Neural cell (in vitro differentiated cells): ENCODE data around the gene F11R.

Source experiments
- POLR2AphosphoS5 ChIP-seq: IDR thresholded peaks from 2 replicates; pipeline ENCODE4 v1.6.1; 2012
- TAF1 ChIP-seq: IDR thresholded peaks from 2 replicates; pipeline ENCODE4 v1.6.1; 2012; ENCODE audit warnings: low read depth
- TF ChIP-seq, protein P1 (sequence below): fragments of 450-650 bp; IDR thresholded peaks from 2 replicates; pipeline ENCODE4 v1.5.1; 2014; ENCODE audit warnings: antibody characterized with exemption, mild to moderate bottlenecking, moderate library complexity; ENCODE audit not compliant: poor library complexity, severe bottlenecking
- TF ChIP-seq, protein P2 (sequence below): IDR thresholded peaks from 2 replicates; pipeline ENCODE4 v1.6.1; 2012; ENCODE audit warnings: borderline replicate concordance

DNA sequence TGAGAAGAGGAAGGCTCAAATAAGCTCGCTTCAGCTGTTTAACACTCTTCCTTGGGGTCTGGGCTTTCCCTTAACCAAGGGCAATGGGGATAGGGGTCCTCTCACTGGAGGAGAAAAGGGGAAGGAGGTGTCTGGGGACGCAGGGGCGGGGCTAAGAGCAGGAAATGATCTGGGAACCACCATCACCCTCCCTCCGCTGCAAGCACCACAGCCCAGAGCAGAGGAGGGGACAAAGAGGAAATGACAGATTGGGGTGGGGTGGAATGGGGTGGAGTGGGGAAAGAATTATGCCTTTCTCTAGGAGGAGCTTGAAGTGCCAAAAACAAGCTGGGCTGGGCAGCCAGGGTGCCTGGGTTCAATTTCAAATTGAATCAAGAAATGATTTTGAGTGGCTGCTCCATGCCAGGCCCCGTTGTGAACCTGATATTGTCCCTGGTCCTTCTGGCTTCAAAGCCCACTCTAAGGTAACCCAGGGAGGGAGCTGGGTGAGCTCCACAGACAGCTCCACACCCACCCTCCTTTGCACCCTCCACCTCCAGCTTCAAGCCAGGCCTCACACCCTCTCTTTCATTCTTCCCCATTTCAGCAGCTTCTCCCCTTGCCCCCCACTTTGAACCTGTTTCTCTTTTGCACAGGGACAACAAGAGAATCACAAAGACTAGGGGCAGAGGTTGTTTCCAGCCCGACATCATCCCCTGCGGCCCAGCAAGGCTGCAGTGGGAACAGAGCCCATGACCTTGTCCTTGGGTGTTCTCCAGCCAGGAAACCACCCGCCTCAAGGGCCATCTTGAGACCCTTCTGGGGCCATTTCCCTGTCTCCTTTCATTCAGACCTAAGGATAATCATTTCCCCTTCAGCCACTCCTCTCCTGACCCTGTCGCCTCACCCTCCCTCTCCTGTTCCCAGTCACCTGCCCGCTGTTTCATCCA is 47.6 kb upstream of the F11R start:
- TF ChIP-seq, protein P1, sequence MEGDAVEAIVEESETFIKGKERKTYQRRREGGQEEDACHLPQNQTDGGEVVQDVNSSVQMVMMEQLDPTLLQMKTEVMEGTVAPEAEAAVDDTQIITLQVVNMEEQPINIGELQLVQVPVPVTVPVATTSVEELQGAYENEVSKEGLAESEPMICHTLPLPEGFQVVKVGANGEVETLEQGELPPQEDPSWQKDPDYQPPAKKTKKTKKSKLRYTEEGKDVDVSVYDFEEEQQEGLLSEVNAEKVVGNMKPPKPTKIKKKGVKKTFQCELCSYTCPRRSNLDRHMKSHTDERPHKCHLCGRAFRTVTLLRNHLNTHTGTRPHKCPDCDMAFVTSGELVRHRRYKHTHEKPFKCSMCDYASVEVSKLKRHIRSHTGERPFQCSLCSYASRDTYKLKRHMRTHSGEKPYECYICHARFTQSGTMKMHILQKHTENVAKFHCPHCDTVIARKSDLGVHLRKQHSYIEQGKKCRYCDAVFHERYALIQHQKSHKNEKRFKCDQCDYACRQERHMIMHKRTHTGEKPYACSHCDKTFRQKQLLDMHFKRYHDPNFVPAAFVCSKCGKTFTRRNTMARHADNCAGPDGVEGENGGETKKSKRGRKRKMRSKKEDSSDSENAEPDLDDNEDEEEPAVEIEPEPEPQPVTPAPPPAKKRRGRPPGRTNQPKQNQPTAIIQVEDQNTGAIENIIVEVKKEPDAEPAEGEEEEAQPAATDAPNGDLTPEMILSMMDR: no peak
- TF ChIP-seq, protein P2, sequence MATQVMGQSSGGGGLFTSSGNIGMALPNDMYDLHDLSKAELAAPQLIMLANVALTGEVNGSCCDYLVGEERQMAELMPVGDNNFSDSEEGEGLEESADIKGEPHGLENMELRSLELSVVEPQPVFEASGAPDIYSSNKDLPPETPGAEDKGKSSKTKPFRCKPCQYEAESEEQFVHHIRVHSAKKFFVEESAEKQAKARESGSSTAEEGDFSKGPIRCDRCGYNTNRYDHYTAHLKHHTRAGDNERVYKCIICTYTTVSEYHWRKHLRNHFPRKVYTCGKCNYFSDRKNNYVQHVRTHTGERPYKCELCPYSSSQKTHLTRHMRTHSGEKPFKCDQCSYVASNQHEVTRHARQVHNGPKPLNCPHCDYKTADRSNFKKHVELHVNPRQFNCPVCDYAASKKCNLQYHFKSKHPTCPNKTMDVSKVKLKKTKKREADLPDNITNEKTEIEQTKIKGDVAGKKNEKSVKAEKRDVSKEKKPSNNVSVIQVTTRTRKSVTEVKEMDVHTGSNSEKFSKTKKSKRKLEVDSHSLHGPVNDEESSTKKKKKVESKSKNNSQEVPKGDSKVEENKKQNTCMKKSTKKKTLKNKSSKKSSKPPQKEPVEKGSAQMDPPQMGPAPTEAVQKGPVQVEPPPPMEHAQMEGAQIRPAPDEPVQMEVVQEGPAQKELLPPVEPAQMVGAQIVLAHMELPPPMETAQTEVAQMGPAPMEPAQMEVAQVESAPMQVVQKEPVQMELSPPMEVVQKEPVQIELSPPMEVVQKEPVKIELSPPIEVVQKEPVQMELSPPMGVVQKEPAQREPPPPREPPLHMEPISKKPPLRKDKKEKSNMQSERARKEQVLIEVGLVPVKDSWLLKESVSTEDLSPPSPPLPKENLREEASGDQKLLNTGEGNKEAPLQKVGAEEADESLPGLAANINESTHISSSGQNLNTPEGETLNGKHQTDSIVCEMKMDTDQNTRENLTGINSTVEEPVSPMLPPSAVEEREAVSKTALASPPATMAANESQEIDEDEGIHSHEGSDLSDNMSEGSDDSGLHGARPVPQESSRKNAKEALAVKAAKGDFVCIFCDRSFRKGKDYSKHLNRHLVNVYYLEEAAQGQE: no peak
- TF ChIP-seq TAF1 (no peak), POLR2AphosphoS5 (no peak)
